Lower lobe of right lung (tissue), 2 donors: ENCODE data around the gene C12orf75. TPM values are rescaled to one million over a fixed set of nuclear protein-coding genes. Genes with fewer than 3 reads are reported as not detected.

Source experiments
- ATAC-seq, 2 donors: fragments of 200-7000 bp; cut with Tn5 transposase; one replicate each; pipeline ENCODE4 v1.9.1; 2020 to 2022; ENCODE audit warnings: mild to moderate bottlenecking in 2 of 2, moderate library complexity in 2 of 2
- DNase-seq: peaks from one replicate; pipeline ENCODE4 v3.0.0-alpha.2; 2020
- H3K27ac ChIP-seq: fragments of 200-600 bp; one replicate; pipeline ENCODE4 v1.8.0; 2022
- H3K27me3 ChIP-seq: fragments of 200-600 bp; one replicate; pipeline ENCODE4 v1.8.0; 2022; ENCODE audit warnings: low read depth
- H3K36me3 ChIP-seq: fragments of 200-600 bp; one replicate; pipeline ENCODE4 v1.8.0; 2022; ENCODE audit warnings: mild to moderate bottlenecking
- H3K4me1 ChIP-seq: fragments of 200-600 bp; one replicate; pipeline ENCODE4 v1.8.0; 2022
- H3K4me3 ChIP-seq: fragments of 200-600 bp; one replicate; pipeline ENCODE4 v1.8.0; 2022; ENCODE audit warnings: mild to moderate bottlenecking
- H3K9me3 ChIP-seq: fragments of 200-600 bp; one replicate; pipeline ENCODE4 v1.8.0; 2022
- intact Hi-C: fragments of 100-400 bp; cut with DNase I; formaldehyde crosslinking; loops from one replicate; pipeline ENCODE4 v1.11.0; 2022
- total RNA-seq: library from RNA; stranded (reverse); fragmentation: NEBNext Ultra II Directional; extraction: Animal tissue kit (Norgen Biotek cat#: 25700); gene quantifications from one replicate; pipeline ENCODE4 v1.2.1, GENCODE V29; 2021
- TF ChIP-seq, protein P1 (sequence below): fragments of 200-600 bp; IDR thresholded peaks from one replicate; pipeline ENCODE4 v1.8.0; 2022; ENCODE audit warnings: antibody characterized with exemption, mild to moderate bottlenecking
- donor health status: DM: no; HTN: yes; CAD: no; lungs with severe emphysema.

C12orf75 gene
- total RNA-seq, 1 donor from 2014 or later, result 14.2 TPM

DNA sequence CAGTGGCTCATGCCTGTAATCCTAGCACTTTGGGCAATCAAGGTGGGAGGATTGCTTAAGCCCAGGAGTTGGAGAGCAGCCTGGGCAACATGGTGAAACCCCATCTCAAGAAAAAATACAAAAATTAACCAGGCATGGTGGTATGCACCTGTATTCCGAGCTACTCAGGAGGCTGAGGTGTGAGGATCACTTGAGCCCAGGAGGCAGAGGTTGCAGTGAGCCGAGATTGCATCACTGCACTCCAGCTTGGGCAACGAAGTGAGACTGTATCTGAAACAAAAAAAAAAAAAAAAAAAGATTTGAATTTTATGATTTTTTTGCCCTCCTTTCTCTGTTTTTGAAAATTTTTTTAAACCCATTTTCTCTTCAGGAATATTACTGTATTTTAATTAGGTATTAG lies 17.7 kb downstream of the C12orf75 start:
- DNase-seq, result no peak
- no peaks in the 10 kb centered on the region for H3K9me3 ChIP-seq
- TF ChIP-seq, protein P1, sequence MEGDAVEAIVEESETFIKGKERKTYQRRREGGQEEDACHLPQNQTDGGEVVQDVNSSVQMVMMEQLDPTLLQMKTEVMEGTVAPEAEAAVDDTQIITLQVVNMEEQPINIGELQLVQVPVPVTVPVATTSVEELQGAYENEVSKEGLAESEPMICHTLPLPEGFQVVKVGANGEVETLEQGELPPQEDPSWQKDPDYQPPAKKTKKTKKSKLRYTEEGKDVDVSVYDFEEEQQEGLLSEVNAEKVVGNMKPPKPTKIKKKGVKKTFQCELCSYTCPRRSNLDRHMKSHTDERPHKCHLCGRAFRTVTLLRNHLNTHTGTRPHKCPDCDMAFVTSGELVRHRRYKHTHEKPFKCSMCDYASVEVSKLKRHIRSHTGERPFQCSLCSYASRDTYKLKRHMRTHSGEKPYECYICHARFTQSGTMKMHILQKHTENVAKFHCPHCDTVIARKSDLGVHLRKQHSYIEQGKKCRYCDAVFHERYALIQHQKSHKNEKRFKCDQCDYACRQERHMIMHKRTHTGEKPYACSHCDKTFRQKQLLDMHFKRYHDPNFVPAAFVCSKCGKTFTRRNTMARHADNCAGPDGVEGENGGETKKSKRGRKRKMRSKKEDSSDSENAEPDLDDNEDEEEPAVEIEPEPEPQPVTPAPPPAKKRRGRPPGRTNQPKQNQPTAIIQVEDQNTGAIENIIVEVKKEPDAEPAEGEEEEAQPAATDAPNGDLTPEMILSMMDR, result no peak
- H3K4me1 ChIP-seq, result no peaks in the 10 kb centered on the region
- H3K27me3 ChIP-seq, result no peaks in the 10 kb centered on the region
- H3K4me3 ChIP-seq, result no peak overlapping the region
- ATAC-seq, result no peak
- intact Hi-C loops, result no loop called here
- H3K36me3 ChIP-seq, result no peaks in the 10 kb centered on the region
- no peak overlapping the region for H3K27ac ChIP-seq

DNA sequence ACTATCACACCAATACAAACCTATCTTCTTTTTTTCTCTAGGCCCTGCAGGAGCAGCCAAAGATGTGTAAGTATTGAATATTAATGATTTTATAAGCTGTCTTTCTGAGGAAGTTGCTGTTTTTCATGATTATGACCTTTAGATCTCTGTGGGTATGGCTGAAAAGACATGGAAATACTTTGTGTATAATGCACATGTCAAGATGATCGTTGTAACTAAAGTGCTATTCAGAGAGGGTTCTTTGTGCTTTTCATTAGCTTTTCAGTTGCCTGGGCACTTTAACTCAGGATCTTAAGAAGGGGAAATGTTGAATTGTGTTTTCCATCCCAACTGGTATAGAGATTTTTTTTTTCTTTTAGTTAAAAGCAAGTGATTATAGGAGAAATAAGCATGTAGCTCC lies 18.1 kb downstream of the C12orf75 start:
- Histone ChIP-seq H3K4me3 (no peak overlapping the region), H3K27ac (no peak overlapping the region), H3K36me3 (no peaks in the 10 kb centered on the region), H3K27me3 (no peaks in the 10 kb centered on the region), H3K4me1 (no peaks in the 10 kb centered on the region), H3K9me3 (no peaks in the 10 kb centered on the region)
- DNase-seq (no peak), ATAC-seq (no peak)
- intact Hi-C loops, result no loop called here
- TF ChIP-seq, protein P1, result no peak

DNA sequence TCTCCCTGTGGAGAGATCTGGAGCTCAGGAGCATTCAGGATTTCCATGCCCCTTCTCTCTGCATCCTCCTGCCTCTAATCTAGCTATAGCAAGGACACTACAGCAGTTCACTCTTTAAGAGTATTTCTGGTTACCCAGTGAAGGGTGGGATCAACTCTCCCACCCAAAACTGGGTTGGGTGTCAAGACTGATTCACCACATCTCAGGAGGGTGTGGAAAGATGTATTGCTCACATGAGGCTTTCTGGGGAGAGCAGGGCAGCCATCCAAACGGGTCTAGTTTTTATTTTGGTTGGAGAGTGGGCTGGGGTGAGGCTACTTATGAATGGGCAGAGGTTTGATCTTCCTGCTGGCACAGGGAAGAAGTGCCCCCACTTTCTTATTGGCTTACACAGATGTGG lies 18.6 kb downstream of the C12orf75 start:
- no peaks in the 10 kb centered on the region for H3K9me3 ChIP-seq
- no peaks in the 10 kb centered on the region for H3K36me3 ChIP-seq
- H3K27me3 ChIP-seq, result no peaks in the 10 kb centered on the region
- no peak for ATAC-seq
- H3K4me1 ChIP-seq, result no peaks in the 10 kb centered on the region
- intact Hi-C loops, result no loop called here
- DNase-seq, result no peak
- H3K4me3 ChIP-seq, result no peak overlapping the region
- TF ChIP-seq, protein P1, result no peak
- H3K27ac ChIP-seq, result no peak overlapping the region

DNA sequence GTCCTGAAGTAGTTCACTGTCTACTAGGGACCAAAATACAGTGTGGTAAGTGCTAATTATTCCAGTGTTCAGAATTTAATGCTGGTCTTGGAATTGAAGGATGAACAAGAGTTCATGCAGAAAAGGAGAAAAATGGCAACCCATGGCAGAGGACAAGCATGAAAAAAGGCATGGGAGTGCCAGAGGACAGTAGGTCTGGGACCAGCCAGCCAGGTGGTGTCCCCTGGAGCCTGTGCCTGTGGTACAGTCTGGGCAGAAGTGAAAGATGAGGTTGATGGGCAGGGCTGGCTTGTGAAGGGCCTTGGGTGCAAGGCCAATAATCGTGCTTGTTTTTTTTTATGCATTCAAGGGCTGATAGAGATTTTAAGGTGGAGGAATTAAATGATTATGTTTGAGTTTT lies 21.0 kb downstream of the C12orf75 start:
- DNase-seq (no peak), ATAC-seq (no peak)
- TF ChIP-seq, protein P1, result no peak
- Histone ChIP-seq H3K27ac (no peak overlapping the region), H3K4me3 (no peak overlapping the region), H3K9me3 (no peaks in the 10 kb centered on the region), H3K4me1 (no peaks in the 10 kb centered on the region), H3K27me3 (no peaks in the 10 kb centered on the region), H3K36me3 (no peaks in the 10 kb centered on the region)
- intact Hi-C loops, result no loop called here

DNA sequence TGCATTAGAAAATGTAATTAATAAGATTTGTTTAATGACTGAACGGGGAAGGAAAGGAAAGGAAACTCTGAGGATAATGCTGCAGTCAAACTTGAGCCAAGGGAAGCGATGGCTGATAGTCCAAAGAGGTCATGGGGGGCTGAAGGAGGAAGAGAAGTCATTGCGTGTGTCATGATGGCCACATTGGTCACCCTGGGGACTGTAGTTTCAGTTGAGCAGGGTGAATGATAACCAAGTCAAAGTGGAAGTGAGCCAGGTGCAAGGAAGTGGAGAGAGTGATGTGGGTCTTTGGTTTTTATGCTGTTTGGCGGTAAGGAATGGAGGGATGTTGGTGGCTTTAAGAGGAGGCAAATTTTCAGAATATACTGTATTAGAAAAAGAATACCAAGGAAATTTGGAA lies 21.6 kb downstream of the C12orf75 start:
- no peaks in the 10 kb centered on the region for H3K36me3 ChIP-seq
- TF ChIP-seq, protein P1, result no peak
- intact Hi-C loops, result no loop called here
- H3K4me3 ChIP-seq, result no peak overlapping the region
- H3K27ac ChIP-seq, result no peak overlapping the region
- no peaks in the 10 kb centered on the region for H3K4me1 ChIP-seq
- ATAC-seq (no peak), DNase-seq (no peak)
- no peaks in the 10 kb centered on the region for H3K9me3 ChIP-seq
- H3K27me3 ChIP-seq, result no peaks in the 10 kb centered on the region
